GF-D8 (cell line): ENCODE data around the gene NR1D2.

ENCODE experiments used
- DNase-seq: peaks from one replicate; lab custom pipeline; 2025; lab: John Stamatoyannopoulos, UW

Gene NR1D2

DNA sequence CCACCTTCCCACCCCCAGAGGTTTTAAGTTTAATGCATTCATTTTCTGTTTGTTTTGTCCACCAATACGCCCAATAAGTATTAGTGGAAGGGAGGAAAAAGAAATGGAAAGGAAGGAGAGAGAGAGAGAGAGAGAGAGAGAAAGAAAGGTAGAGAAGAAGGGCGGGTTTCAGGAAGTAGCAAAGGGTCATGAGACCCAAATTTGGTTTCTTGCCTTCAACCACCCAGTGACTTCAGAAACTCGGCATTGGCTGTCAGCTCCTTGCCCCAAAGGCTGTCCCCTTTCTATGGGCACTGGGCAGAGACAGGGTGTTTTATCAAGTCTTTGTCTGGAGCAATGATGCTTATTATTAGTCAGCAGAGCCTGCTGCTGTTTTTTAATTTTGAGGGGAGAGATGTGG, 13.5 kb upstream of the NR1D2 start:
- DNase-seq, result no peak

DNA sequence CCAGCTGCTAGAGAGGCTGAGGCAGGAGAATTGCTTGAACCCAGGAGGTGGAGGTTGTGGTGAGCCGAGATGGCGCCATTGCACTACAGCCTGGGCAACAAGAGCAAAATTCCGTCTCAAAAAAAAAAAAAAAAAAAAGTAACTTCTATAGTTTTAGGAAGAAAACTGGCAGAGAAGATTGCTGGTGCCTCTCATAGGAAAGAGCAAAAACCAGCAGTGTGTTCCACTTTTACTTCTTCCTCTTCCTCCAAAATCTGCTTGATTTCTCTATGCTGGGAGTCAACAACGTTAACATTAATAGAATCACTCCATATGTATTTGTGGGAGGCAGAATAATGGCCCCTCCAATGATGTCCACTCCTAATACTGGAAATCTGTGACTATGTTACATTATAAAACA, 12.5 kb upstream of the NR1D2 start:
- no peak for DNase-seq

DNA sequence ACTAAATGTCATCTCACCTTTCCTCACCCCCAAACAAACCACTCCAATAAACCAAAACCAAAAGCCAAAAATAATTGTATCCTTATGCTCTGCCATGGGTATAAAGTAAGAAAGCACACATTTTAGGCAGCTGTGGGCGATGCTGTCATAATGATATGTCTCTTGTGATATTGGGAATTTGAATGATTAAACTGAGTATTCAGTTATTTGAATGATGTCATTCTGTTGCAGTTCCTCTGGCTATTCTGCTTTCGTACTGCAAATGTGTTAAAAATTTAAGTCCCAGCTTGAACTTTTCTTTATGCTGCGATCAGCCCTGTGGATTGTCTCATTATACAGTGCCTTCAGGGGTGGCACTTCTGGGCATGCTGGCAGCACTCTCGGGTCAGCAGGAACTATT, 10.8 kb upstream of the NR1D2 start:
- DNase-seq, result no peak

DNA sequence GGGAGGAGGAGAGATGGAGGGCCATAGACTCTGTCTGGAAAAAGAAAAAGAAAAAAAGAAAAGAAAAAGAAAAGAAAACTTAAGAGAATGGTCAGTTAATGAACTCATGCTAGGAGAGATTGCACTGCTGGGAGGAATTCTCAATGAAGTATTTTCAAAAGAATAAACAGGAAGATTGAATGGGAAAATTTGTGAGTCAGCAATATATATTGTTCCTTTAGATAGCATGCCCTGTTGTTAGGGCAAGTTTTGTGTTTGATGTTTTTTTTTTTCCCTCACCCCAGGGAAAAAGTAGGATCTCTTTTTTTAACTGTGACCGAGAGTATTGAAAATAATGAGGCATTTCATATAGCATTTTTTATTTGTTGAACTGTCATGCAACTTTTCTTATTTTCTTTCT, 7.8 kb upstream of the NR1D2 start:
- DNase-seq, result no peak

DNA sequence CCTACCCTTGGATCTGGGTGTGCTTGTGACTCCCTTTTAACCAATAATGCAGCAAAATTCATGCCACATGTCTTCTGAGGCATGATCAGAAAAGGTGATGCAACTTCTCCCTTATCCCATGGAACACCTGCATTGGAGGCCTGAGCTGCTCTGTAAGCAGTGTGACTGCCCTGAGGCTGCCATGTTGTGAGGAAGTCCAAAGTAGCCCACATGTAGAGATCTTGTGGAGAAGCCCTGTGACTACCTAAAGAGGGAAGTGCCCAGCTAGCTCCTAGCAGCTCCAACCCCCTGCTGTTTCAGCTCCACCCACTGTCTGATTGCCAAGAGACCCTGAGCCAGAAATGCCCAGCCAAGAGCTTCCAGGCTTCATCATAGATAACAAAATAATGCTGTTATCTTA, 6.4 kb upstream of the NR1D2 start:
- DNase-seq, result no peak

DNA sequence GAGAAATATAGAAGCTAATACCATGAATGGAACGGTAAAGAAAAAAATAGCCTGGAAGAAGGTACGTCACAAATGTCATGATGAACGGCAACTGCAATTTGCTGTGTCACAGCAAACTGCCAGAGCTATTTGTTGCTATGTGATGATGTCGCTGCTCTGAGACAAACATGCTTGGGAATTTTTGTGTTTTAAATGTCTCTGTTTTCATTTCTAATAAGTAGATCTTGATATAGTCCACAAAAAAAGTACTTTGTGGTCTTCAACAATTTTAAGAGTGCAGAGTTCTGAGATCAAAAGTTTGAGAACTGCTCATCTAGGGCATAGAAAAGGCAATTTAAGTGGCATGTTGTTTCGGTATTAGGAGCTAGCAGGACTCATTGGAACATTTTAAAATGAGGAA, 4.3 kb upstream of the NR1D2 start:
- DNase-seq, result no peak

DNA sequence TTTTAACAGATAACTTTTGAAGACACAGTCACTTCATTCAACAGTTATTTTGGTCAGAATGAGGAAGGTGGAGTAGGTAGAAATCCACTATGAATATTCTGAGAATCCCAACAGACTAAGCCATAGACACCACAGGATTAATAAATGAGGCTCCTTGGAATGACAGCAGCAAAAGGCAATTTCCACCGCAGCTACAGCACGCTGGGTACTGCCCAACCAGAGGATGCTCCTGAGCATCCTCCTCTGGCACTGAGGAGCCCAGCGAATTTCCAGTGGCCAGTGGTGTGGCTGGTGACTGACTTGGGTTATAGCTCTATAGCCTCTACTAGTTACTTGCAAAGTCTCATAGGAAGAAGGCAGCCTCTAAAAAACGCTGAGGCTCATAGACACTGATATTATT, 3.6 kb upstream of the NR1D2 start:
- DNase-seq, result no peak

DNA sequence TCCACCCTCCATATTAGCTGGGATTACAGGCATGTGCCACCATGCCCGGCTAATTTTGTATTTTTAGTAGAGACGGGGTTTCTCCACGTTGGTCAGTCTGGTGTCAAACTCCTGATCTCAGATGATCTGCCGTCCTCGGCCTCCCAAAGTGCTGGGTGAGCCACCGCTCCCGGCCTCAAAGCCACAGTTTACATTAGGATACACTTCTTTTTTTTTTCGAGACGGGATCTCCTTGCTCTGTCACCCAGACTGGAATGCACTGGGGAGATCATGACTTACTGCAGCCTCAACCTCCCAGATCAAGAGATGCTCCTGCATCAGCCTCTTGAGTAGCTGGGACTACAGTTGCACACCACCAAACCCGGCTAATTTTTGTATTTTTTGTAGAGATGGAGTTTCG, 2.5 kb upstream of the NR1D2 start:
- DNase-seq, result no peak

DNA sequence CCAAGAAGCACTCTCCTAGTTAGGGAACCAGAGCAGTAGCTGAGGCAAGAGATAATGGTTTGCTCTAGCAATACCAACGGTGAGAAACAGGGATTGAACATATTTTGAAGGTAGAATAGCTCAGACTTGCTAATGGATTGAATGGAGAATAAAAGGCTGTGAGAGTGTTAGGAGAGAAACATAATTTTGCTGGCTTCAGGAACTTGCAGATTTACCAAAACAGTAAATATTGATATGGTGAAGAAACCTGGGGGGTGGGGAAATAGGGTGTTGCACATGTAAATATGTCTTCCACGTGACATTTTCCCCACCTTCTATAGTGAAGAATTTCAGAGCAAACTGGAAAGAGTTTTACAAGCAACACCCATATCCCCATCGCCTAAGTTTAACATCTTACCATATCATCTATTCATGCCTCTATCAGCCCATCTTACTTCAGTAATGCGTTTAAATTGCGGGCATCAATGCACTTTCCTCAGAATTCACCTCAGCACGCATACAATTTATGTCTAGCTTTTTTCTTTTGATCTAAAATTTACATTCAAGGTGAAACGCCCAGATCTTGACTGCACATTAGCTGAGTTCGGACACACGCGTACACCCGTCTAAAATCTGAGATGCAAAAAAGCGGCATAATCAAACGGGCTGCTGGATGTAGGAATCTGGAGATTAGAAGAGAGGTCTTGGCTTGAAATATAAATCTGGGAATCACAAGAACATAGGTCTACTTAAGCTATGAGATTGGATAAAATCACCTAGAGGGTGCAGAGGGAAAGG, 891 bp upstream of the NR1D2 start:
- DNase-seq, result no peak

DNA sequence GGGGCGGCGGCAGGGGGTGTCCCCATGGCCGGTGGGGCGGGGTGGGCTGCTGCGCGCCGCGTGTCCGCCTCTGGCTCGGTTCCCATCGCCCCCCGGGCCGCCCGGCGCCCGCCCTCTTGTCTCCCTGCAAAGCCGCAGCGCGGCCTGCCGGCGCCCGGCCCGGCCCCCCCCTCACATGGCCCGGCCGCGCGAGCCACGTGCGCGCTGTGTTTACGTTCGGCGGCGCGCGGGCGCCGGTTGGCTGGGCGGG, 502 bp downstream of the NR1D2 start:
- DNase-seq, result no peak

DNA sequence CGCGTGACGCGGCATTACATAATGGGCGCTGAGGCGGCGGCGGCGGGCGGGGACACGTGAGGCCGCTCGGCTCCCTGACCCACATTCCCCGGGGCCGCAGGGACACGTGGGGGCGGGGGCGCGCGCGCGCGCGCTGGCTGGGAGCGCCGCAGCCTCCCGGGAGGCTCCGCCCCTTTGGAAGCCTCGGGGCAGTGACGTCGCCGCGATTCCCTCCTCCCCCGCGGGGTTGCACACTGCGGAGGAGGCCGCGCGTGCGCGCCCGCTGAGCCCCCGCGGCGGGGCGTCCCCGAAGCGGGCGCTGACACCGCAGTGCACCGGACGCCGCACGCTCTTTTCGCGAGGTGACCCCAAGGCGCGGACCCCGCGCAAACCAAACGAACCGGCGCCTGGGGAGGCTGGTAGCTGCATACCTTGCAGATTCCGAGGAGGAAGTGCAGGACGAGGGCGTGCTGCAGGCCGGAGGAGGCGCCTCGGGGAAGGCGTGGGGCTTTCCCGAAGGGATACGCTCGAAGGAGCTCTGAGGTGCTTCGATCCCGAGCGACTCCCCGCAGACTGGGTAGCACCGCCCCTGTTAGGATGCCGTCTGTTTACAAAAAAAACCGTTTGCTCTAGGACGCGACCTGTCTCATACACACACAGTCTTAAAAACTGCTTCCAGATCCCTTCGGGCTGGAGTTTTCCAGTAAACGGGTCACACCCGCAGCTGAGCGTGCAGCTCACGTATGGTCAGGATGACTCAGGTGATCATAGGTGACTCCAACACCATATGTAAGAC, 1.0 kb downstream of the NR1D2 start:
- peak; percentile 88 for DNase-seq

DNA sequence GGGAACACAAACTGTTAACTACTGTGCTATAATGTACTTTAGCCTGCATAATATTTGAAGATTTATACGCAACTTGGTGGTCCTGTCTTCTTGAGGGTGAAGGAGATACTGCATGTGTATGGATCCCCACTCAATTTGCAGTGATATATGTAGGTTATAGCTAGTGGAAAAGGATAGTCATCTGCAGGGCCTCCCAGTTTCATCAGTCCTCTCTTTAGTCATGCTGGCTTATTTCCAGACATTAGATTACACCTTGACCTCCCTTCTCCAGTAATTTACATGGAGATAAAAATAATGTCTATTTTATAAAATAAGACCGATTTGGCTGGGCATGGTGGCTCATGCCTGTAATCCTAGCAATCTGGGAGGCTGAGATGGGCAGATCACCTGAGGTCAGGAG, 3.7 kb downstream of the NR1D2 start:
- no peak for DNase-seq

DNA sequence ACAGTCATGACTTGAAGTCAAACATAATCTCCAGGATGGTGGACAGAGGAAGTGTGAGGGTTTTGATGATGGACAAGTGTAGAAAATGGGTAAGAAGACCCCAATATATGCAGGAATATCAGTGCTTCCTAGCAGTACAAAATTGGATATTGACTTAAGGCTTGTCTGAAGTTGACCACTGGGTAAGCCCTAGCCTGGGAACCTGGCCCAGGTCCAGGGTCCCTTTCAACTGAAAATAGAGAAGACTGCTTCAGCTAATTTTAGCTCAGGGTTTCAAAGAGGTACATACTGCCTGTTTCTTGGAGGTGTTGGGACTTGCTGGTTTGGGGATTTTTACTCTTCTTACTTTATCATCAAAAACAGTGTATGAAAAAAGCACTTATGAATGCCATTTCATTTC, 4.7 kb downstream of the NR1D2 start:
- DNase-seq, result no peak

DNA sequence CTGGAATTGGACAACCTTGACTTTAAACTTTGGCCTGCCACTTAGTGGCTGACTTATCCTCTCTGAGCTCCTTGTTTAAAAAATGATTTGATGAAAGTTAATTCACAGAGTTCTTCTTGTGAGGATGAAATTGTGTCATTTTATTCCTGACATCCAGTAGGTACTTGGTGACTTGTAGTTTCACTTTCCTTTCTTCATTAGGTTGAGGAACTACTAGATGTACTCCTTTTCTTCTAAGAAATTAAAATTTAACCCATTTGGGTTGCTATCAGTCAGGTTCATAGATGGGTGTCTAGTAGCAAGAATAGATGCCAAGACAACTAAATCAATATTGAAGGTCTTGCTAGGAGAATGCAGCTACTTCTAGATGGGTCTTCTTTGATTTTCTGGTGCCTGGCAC, 5.2 kb downstream of the NR1D2 start:
- no peak for DNase-seq

DNA sequence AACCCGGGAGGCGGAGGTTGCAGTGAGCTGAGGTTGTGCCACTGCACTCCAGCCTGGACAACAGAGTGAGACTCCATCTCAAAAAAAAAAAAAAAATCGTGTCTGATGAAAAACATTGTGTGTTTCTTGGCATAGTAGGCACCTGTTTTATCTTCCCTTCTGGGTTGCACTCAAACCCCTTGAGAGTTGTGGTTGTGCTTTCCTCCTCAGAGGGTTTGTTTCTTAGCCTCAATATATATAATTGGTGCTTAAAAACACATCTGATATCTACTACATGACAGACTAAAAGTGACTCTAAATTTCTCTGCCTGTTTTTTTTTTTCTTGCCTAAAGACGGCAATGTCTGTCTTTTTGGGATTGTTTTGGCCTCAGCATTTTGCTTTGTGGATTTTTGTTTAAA, 7.6 kb downstream of the NR1D2 start:
- DNase-seq, result no peak

DNA sequence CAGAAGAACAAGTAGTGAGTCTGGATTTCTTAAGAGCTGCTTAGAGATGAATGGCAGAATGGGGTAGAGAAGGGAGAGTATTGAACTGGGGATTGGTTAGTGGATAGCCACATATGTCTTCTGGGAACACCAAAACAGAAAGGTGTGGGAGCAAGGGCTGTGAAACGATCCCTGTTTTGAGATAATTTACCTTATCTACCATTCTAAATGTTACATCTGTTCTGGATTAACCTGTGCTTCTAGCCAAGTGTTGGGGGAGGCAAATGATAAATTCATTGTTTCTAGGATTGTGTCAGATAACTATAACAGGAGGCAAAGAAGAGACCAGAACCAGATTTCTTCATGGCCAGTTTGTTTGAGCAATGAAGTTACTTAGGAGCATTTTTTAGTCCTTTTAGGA, 8.4 kb downstream of the NR1D2 start:
- no peak for DNase-seq

DNA sequence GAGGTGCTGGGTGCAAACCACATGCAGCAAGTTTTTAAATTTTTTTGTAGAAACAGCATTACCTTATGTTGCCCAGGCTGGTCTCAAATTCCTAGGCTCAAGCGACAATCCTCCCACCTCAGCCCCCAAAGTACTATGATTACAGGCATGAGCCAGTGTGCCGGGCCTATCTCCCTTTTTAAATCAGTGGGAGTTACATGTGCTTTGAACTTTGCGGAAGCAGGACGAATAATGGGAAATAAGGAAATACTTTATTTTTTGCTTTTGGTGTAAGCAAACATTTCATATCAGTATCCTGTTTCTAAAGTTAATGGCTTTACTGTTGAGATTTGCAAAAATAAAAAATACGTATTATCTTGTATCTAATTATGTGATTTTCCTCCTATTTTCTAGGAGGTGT, 9.1 kb downstream of the NR1D2 start:
- DNase-seq, result no peak

DNA sequence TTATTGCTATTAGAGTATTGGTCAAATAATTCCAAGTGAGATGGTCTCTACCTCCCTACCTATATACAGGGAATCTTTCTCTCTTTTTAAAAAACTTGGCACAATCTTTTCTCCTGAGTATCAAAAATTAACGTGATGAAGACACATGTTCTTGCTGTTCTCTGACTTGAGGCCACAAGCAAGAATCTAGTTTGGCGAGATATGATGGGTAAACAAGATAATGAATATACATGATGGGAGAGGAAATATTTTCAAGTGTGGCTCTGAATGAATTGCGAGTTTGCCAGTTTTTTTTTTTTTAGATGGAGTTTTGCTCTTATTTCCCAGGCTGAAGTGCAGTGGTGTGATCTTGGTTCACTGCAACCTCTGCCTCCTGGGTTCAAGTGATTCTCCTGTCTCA, 11.6 kb downstream of the NR1D2 start:
- DNase-seq, result no peak

DNA sequence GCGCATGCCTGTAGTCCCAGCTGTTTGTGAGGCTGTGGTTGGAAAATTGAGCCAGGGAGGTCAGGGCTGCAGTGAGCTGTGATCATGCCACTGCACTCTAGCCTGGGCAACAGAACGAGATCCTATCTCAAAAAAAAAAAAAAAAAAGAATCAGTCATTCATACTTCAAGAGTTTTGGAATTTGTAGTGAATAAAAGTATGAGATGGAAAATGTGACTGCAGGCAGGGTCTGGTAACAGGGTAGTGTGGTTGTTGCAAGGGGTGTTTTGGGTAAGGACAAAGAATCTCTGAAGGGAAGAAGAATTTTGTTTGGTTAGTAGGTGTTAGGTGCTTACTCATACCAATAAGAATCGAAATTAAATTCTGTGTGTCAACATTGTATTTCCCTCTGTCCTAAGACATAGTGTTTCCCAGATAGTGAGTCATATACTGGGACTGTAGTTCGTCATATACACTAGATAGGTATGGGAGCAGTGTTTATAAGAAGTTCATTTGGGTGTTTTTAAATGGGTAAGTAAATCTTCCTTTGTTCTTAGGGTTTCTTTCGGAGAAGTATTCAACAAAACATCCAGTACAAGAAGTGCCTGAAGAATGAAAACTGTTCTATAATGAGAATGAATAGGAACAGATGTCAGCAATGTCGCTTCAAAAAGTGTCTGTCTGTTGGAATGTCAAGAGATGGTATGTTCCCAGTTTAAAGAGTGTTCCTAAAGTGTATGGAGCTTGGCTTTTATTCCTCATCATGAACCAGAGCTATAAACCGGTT, 14.2 kb downstream of the NR1D2 start:
- no peak for DNase-seq

DNA sequence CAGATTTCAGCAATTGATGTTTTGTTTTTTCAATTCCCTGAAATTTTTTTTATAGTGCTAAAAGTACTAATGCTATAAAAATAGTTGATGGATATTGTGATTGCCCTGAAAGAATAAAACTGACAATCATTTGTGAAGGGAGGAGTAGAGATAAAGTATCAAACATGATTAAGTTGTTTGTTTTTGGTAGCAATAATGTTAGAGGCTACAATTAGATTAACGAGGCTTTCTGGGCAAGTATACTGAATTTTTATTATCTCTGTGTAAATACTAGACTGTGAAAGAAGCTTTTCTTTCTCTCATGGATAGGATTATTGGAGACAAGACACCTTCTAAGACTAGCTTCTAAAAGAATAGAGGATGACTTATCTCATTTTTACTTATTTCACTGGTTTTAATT, 15.6 kb downstream of the NR1D2 start:
- no peak for DNase-seq

DNA sequence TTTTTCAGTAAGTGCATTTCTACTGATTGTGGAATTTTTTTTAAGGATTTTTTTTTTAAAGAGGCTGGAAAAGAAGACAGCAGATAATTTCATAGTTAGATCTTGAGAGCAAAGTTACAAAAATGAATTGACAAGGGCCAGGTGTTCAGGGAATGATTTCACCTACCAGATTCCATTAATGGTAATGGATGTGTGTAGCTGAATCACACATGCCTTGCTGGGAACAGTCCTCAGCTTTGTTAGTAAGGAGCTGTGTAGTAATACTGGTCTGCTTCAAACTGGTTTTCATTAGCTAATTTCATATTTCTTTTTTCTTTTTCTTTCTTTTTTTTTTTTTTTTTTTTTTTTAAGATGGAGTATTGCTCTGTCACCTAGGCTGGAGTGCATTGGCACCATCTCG, 16.0 kb downstream of the NR1D2 start:
- no peak for DNase-seq

DNA sequence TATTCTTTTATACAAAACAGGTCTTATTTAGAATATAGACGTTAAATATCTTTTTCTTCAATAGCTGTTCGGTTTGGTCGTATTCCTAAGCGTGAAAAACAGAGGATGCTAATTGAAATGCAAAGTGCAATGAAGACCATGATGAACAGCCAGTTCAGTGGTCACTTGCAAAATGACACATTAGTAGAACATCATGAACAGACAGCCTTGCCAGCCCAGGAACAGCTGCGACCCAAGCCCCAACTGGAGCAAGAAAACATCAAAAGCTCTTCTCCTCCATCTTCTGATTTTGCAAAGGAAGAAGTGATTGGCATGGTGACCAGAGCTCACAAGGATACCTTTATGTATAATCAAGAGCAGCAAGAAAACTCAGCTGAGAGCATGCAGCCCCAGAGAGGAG, 16.8 kb downstream of the NR1D2 start:
- no peak for DNase-seq

DNA sequence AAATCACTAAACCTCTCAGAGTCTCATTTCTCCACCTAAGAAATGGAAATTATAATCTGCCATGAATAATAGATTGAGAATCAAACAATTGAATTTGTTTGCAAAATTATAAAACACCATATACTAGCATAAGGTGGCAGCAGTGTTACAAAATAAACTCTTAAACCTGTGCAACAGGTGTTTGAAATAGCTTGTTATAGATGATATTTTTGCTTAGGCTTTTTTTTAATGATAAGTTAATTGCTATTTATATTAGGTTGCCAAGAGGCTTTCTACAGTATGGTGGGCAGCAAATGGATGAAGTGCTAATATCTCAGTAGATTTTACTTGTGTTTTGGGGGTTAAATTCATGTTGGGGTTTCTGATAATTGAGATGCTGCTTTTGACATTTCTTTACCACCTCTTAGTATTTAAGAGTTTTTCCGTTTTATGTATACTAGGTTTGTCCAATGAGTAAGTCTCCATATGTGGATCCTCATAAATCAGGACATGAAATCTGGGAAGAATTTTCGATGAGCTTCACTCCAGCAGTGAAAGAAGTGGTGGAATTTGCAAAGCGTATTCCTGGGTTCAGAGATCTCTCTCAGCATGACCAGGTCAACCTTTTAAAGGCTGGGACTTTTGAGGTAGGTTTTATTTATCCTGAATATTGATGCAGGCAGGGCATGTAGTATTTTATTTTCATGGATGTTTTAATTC, 19.6 kb downstream of the NR1D2 start:
- DNase-seq, result no peak
